ENCODE results near the gene SEC24D. TPM values are rescaled to one million over a fixed set of nuclear protein-coding genes. Genes with fewer than 3 reads are reported as not detected.
A peak's percentile ranks its signal among the peaks of the same experiment; 100 is the strongest.

SEC24D gene
- total RNA-seq, 1 experiment from 2014 or later: 61.5 TPM

GRCh38 chr4:118857760-118858159, 21.8 kb upstream of the SEC24D start:
- H3K79me1 ChIP-seq (ENCODE audit: insufficient read depth, low read depth, low read length, poor library complexity, severe bottlenecking): no peaks in the 10 kb centered on the region
- H3K4me1 Mint-ChIP-seq: peaks cover 5 to 15% of the 10 kb centered on the region in 2 experiments
- no peak overlapping the region for H4K8ac ChIP-seq (replicated peaks; ENCODE audit: insufficient read length, low read depth, low read length)
- H3K9ac ChIP-seq (ENCODE audit: extremely low read depth, insufficient read length, low read length): no peak overlapping the region
- H3K79me2 ChIP-seq (ENCODE audit: insufficient read depth, low read length): no peaks in the 10 kb centered on the region; the same call in 1 of the 2 replicates
- H3K27me3 ChIP-seq (ENCODE audit: insufficient read depth, low read length): no peaks in the 10 kb centered on the region
- peaks cover 0 to 5% (median 5%) of the 10 kb centered on the region in 3 experiments; a peak in 4 of 7 replicates for H3K36me3 Mint-ChIP-seq (ENCODE audit: insufficient read depth in 1 of 3, low read depth in 3 of 3)
- H3K14ac ChIP-seq (ENCODE audit: insufficient read depth, low read length): no peak overlapping the region
- H3K9me3 Mint-ChIP-seq: peaks cover 0 to 2% of the 10 kb centered on the region in 2 experiments; a peak in 2 of 5 replicates
- no peak overlapping the region for H3K4me3 Mint-ChIP-seq
- no peak for DNase-seq
- H2BK120ac ChIP-seq (ENCODE audit: low read depth, low read length, poor library complexity, severe bottlenecking): no peak overlapping the region
- H3K23me2 ChIP-seq (ENCODE audit: insufficient read length, low read depth, low read length, poor library complexity, severe bottlenecking): no peaks in the 10 kb centered on the region
- WGBS (ENCODE audit: extremely low coverage, insufficient read length, low lambda C conversion rate): no CpG with 5 or more reads among the region's 2 CpGs
- H2AK5ac ChIP-seq (ENCODE audit: insufficient read length, low read length): no peak overlapping the region
- H4K5ac ChIP-seq (ENCODE audit: insufficient read length, low read depth, low read length): no peak overlapping the region
- no peaks in the 10 kb centered on the region for H4K20me1 ChIP-seq (ENCODE audit: control insufficient read depth, insufficient read depth, insufficient read length)
- no peak overlapping the region for H2BK15ac ChIP-seq (ENCODE audit: low read depth, low read length)
- no peak overlapping the region; a peak in 1 of 7 replicates for H3K27ac Mint-ChIP-seq
- no peak overlapping the region for H3K27ac ChIP-seq (ENCODE audit: insufficient read length, low read depth, low read length)
- H3K27me3 Mint-ChIP-seq (ENCODE audit: low read depth): no peaks in the 10 kb centered on the region
- H3K23ac ChIP-seq (ENCODE audit: insufficient read length, low read depth, low read length): no peak overlapping the region
- H2BK20ac ChIP-seq (ENCODE audit: low read depth, low read length, poor library complexity, severe bottlenecking): no peak overlapping the region
- no peak overlapping the region for H4K91ac ChIP-seq (ENCODE audit: insufficient read length, low read depth, low read length)
- no peak overlapping the region for H3K4ac ChIP-seq (ENCODE audit: low read depth, low read length)
- H3K4me2 ChIP-seq (ENCODE audit: insufficient read depth, insufficient read length, low read length): no peak overlapping the region
- peak overlapping the region; percentile 70 for H2AFZ ChIP-seq (ENCODE audit: low read length)
- no peak overlapping the region for H3T11ph ChIP-seq (ENCODE audit: low read length)
- H3K56ac ChIP-seq (ENCODE audit: insufficient read length, low read depth, low read length): no peak overlapping the region
- H3K18ac ChIP-seq (ENCODE audit: insufficient read length, low read depth, low read length): no peak overlapping the region
- TF ChIP-seq, protein P1, sequence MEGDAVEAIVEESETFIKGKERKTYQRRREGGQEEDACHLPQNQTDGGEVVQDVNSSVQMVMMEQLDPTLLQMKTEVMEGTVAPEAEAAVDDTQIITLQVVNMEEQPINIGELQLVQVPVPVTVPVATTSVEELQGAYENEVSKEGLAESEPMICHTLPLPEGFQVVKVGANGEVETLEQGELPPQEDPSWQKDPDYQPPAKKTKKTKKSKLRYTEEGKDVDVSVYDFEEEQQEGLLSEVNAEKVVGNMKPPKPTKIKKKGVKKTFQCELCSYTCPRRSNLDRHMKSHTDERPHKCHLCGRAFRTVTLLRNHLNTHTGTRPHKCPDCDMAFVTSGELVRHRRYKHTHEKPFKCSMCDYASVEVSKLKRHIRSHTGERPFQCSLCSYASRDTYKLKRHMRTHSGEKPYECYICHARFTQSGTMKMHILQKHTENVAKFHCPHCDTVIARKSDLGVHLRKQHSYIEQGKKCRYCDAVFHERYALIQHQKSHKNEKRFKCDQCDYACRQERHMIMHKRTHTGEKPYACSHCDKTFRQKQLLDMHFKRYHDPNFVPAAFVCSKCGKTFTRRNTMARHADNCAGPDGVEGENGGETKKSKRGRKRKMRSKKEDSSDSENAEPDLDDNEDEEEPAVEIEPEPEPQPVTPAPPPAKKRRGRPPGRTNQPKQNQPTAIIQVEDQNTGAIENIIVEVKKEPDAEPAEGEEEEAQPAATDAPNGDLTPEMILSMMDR (conservative IDR thresholded peaks at IDR 0.05): no peak
- no peak overlapping the region for H2BK12ac ChIP-seq (ENCODE audit: insufficient read length, low read depth, low read length)
- 0 out of 2 replicates have a peak, but pooled peaks cover 3% of the 10 kb centered on the region for H3K4me1 ChIP-seq (ENCODE audit: insufficient read depth, low read length)
- no peaks in the 10 kb centered on the region for H3K9me3 ChIP-seq (ENCODE audit: control insufficient read depth, low read depth, low read length)
- H2BK5ac ChIP-seq (ENCODE audit: insufficient read length, low read length): no peak overlapping the region
